GM12801 (cell line): Measurements from ENCODE around the gene NECAP2.

Experiments used
- TF ChIP-seq, protein P1 (sequence below): IDR thresholded peaks from one replicate; pipeline ENCODE4 v1.5.1; 2011; ENCODE audit warnings: control low read depth; ENCODE audit not compliant: insufficient read length; ENCODE audit errors: extremely low read depth

The NECAP2 gene

GRCh38 chr1:16440470-16441281 lies at the start of gene NECAP2:
NECAP2 (plus strand) TSS chr1:16440724; CDS start chr1:16440762, 38 bp downstream.
- TF ChIP-seq, protein P1, sequence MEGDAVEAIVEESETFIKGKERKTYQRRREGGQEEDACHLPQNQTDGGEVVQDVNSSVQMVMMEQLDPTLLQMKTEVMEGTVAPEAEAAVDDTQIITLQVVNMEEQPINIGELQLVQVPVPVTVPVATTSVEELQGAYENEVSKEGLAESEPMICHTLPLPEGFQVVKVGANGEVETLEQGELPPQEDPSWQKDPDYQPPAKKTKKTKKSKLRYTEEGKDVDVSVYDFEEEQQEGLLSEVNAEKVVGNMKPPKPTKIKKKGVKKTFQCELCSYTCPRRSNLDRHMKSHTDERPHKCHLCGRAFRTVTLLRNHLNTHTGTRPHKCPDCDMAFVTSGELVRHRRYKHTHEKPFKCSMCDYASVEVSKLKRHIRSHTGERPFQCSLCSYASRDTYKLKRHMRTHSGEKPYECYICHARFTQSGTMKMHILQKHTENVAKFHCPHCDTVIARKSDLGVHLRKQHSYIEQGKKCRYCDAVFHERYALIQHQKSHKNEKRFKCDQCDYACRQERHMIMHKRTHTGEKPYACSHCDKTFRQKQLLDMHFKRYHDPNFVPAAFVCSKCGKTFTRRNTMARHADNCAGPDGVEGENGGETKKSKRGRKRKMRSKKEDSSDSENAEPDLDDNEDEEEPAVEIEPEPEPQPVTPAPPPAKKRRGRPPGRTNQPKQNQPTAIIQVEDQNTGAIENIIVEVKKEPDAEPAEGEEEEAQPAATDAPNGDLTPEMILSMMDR, result no peak

GRCh38 chr1:16391411-16391810 lies 49.1 kb upstream of the NECAP2 start:
- TF ChIP-seq, protein P1, result no peak

DNA sequence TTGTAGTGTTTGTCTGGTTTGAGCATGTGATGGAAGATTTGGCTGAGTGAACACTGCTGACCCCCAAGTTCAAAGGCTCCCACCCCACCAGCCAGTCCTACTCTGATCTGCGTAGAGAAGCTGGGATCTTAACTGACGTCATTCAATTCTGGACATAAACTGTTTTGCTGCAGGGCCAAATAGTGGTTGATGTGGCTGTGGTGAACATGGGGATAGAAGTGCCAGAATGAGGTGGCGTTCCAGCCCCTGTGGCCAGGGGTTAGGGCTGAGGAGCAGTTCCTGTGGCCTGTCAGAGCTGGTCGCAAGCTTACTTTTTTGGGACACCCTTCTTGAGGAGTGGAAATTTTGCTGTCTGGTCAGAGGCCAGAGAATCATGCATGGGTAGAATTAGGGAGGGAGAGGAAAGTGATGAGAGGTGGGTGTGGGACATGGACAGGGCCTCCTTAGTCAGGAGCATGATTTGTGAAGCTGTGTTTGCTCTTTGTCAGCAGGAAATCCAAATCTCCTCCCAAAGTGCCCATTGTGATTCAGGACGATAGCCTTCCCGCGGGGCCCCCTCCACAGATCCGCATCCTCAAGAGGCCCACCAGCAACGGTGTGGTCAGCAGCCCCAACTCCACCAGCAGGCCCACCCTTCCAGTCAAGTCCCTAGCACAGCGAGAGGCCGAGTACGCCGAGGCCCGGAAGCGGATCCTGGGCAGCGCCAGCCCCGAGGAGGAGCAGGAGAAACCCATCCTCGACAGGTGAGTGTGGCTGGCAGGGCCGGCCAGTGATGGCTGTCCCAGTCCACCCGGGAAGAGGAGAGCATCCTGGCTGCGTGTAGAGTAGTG lies 47.6 kb upstream of the NECAP2 start:
- TF ChIP-seq, protein P1, result no peak

- TF ChIP-seq, protein P1, result no peak
Measured at GRCh38 chr1:16393570-16394521, 46.7 kb upstream of the NECAP2 start.

- TF ChIP-seq, protein P1, result no peak
Measured at GRCh38 chr1:16394977-16395376, 45.5 kb upstream of the NECAP2 start.

- TF ChIP-seq, protein P1, result no peak
Measured at GRCh38 chr1:16396591-16396990, 43.9 kb upstream of the NECAP2 start.
